Stimulated activated naive CD4-positive, alpha-beta T cell treated with Interleukin-2 at 50 U/mL for 16 hours (primary cell): Measurements from ENCODE around the gene SNAI1.
A peak's percentile ranks its signal among the peaks of the same experiment; 100 is the strongest.
"Not testable (repeated sequence)": the region's sequence is repeated elsewhere in the genome, so short reads cannot be mapped to it uniquely, and the experiment has no call there.

Experiments used
- DNase-seq: peaks from one replicate; lab custom pipeline; 2025; lab: John Stamatoyannopoulos, UW

SNAI1 gene

GRCh38 chr20:49982346-49983122 lies at the start of gene SNAI1:
TSS of gene SNAI1 (plus strand) at chr20:49982980. CDS start at chr20:49983060, 80 bp downstream.
- DNase-seq = peak; percentile 82

GRCh38 chr20:49935746-49936152 lies 47.0 kb upstream of the SNAI1 start:
- no peak for DNase-seq

GRCh38 chr20:49936153-49937026 lies 46.4 kb upstream of the SNAI1 start, which contains the start of gene RNF114:
TSS of gene RNF114 (plus strand) at chr20:49936397. CDS start at chr20:49936413, 16 bp downstream.
- DNase-seq = peak; percentile 88

GRCh38 chr20:49937027-49937929 lies 45.5 kb upstream of the SNAI1 start:
- DNase-seq = no peak

- no peak for DNase-seq
These were observed 44.3 kb upstream of the SNAI1 start for GRCh38 chr20:49938173-49939163.

- no peak for DNase-seq
These were observed 41.3 kb upstream of the SNAI1 start for GRCh38 chr20:49941456-49941855.

- no peak for DNase-seq
These were observed 40.5 kb upstream of the SNAI1 start for GRCh38 chr20:49942303-49942702.

- no peak for DNase-seq
These were observed 39.8 kb upstream of the SNAI1 start for GRCh38 chr20:49942942-49943341.

- no peak for DNase-seq
These were observed 37.5 kb upstream of the SNAI1 start for GRCh38 chr20:49945306-49945700.

- no peak for DNase-seq
These were observed 36.9 kb upstream of the SNAI1 start for GRCh38 chr20:49945701-49946477.

GRCh38 chr20:49948178-49948577 lies 34.6 kb upstream of the SNAI1 start:
- no peak for DNase-seq

GRCh38 chr20:49948809-49949507 lies 33.8 kb upstream of the SNAI1 start:
- DNase-seq = no peak

GRCh38 chr20:49951151-49951550 lies 31.6 kb upstream of the SNAI1 start:
- no peak for DNase-seq

- no peak for DNase-seq
These were observed 27.6 kb upstream of the SNAI1 start for GRCh38 chr20:49955167-49955566.

GRCh38 chr20:49955830-49956396 lies 26.9 kb upstream of the SNAI1 start:
- not testable (repeated sequence) for DNase-seq

- no peak for DNase-seq
These were observed 26.1 kb upstream of the SNAI1 start for GRCh38 chr20:49956689-49957088.

- DNase-seq = not testable (repeated sequence)
These were observed 25.5 kb upstream of the SNAI1 start for GRCh38 chr20:49957089-49957938.

- no peak for DNase-seq
These were observed 21.4 kb upstream of the SNAI1 start for GRCh38 chr20:49961413-49961812.
